Neutrophil (primary cell): ENCODE results near the gene STIM1.

ENCODE experiments used
- H3K27ac ChIP-seq: fragments of 200-600 bp; sonication (generic); 2 replicates; pipeline ENCODE4 v1.5.1; 2016; ENCODE audit warnings: mild to moderate bottlenecking, moderate library complexity
- H3K27me3 ChIP-seq: fragments of 200-600 bp; sonication (generic); 2 replicates; pipeline ENCODE4 v1.6.0; 2016; ENCODE audit warnings: mild to moderate bottlenecking
- H3K36me3 ChIP-seq: fragments of 200-600 bp; sonication (generic); 2 replicates; pipeline ENCODE4 v1.5.1; 2017
- H3K4me1 ChIP-seq, 2 experiments: fragments of 200-600 bp in 1 of 2; sonication (generic) in 1 of 2; 1 replicate in 1 of 2; 2 replicates in 1 of 2; pipeline versions ENCODE4 v1.5.1 to v1.6.1; 2013 to 2016; ENCODE audit warnings: low read depth in 1 of 2, low read length in 1 of 2, mild to moderate bottlenecking in 1 of 2, moderate library complexity in 1 of 2; ENCODE audit not compliant: control insufficient read depth in 1 of 2, insufficient read depth in 1 of 2
- H3K4me3 ChIP-seq, 2 experiments: fragments of 200-600 bp in 1 of 2; sonication (generic) in 1 of 2; 1 replicate in 1 of 2; 2 replicates in 1 of 2; pipeline ENCODE4 v1.5.1; 2013 to 2016; ENCODE audit warnings: low read depth in 1 of 2, low read length in 1 of 2, mild to moderate bottlenecking in 1 of 2, moderate library complexity in 1 of 2
- H3K9me3 ChIP-seq: fragments of 200-600 bp; sonication (generic); 2 replicates; pipeline ENCODE4 v1.5.1; 2016
- CTCF ChIP-seq: fragments of 200-600 bp; sonication (generic); IDR thresholded peaks from 2 replicates; pipeline ENCODE4 v1.5.1; 2016; ENCODE audit warnings: antibody characterized with exemption

Gene STIM1

GRCh38 chr11:3926458-3927095 is 71.1 kb downstream of the STIM1 start:
- H3K36me3 ChIP-seq: no peaks in the 10 kb centered on the region
- H3K27ac ChIP-seq: no peak overlapping the region
- H3K4me1 ChIP-seq: peaks cover 39 to 45% of the 10 kb centered on the region in 2 experiments
- H3K27me3 ChIP-seq: no peaks in the 10 kb centered on the region
- no peak for TF ChIP-seq CTCF
- H3K4me3 ChIP-seq: no peak overlapping the region
- H3K9me3 ChIP-seq: no peaks in the 10 kb centered on the region

- TF ChIP-seq CTCF: no peak
- peak overlapping the region; percentile 1 for H3K27ac ChIP-seq
Measured at GRCh38 chr11:3927129-3927796, 71.8 kb downstream of the STIM1 start.

GRCh38 chr11:3929232-3929631 is 73.8 kb downstream of the STIM1 start:
- TF ChIP-seq CTCF: no peak
- Histone ChIP-seq H3K27me3 (no peaks in the 10 kb centered on the region), H3K9me3 (no peaks in the 10 kb centered on the region), H3K36me3 (no peaks in the 10 kb centered on the region), H3K4me3 (no peak overlapping the region), H3K27ac (peak overlapping the region; percentile 64), H3K4me1 (peaks cover 58 to 63% of the 10 kb centered on the region in 2 experiments)

More at GRCh38 chr11:3927129-3927796, 71.8 kb downstream of the STIM1 start:
- H3K4me3 ChIP-seq: no peak overlapping the region
- H3K4me1 ChIP-seq: peaks cover 40 to 46% of the 10 kb centered on the region in 2 experiments
- H3K36me3 ChIP-seq: no peaks in the 10 kb centered on the region
- H3K9me3 ChIP-seq: no peaks in the 10 kb centered on the region
- H3K27me3 ChIP-seq: no peaks in the 10 kb centered on the region

GRCh38 chr11:3929649-3930048 is 74.2 kb downstream of the STIM1 start:
- Histone ChIP-seq H3K27me3 (no peaks in the 10 kb centered on the region), H3K4me3 (no peak overlapping the region), H3K36me3 (no peaks in the 10 kb centered on the region), H3K4me1 (peaks cover 62 to 67% of the 10 kb centered on the region in 2 experiments), H3K27ac (peak overlapping the region; percentile 64), H3K9me3 (no peaks in the 10 kb centered on the region)
- no peak for TF ChIP-seq CTCF

GRCh38 chr11:3932698-3933097 is 77.2 kb downstream of the STIM1 start:
- Histone ChIP-seq H3K4me3 (no peak overlapping the region), H3K4me1 (peaks cover 69 to 74% of the 10 kb centered on the region in 2 experiments), H3K36me3 (no peaks in the 10 kb centered on the region), H3K9me3 (no peaks in the 10 kb centered on the region), H3K27ac (peak overlapping the region; percentile 76), H3K27me3 (no peaks in the 10 kb centered on the region)
- TF ChIP-seq CTCF: no peak
